Gastroesophageal sphincter (tissue), 3 donors: ENCODE results near the gene ROR2.

ENCODE experiments used
- CTCF ChIP-seq, 4 experiments: fragments of 200-600 bp in 2 of 4; fragments of 450-650 bp in 2 of 4; sonication (generic) in 1 of 4; IDR thresholded peaks; one replicate each; pipeline ENCODE4 v1.5.1; 2017 to 2019; ENCODE audit warnings: antibody characterized with exemption in 4 of 4, mild to moderate bottlenecking in 2 of 4, moderate library complexity in 2 of 4
- POLR2A ChIP-seq, 2 donors: fragments of 450-650 bp; IDR thresholded peaks; one replicate each; pipeline ENCODE4 v1.6.1; 2017; ENCODE audit warnings: antibody characterized with exemption in 2 of 2, mild to moderate bottlenecking in 2 of 2, moderate library complexity in 1 of 2
- POLR2AphosphoS5 ChIP-seq: sonication (generic); formaldehyde crosslinking; IDR thresholded peaks from one replicate; pipeline ENCODE4 v1.6.1; 2017; ENCODE audit warnings: antibody characterized with exemption

- no peak for TF ChIP-seq POLR2AphosphoS5
- TF ChIP-seq POLR2A (IDR thresholded peaks at IDR 0.05) = no peak
- no peak for TF ChIP-seq CTCF (IDR thresholded peaks at IDR 0.05)
Measured at GRCh38 chr9:91764661-91765060, 185.4 kb downstream of the ROR2 start.
